ENCODE data around the gene ADPRHL1.

Gene ADPRHL1

DNA sequence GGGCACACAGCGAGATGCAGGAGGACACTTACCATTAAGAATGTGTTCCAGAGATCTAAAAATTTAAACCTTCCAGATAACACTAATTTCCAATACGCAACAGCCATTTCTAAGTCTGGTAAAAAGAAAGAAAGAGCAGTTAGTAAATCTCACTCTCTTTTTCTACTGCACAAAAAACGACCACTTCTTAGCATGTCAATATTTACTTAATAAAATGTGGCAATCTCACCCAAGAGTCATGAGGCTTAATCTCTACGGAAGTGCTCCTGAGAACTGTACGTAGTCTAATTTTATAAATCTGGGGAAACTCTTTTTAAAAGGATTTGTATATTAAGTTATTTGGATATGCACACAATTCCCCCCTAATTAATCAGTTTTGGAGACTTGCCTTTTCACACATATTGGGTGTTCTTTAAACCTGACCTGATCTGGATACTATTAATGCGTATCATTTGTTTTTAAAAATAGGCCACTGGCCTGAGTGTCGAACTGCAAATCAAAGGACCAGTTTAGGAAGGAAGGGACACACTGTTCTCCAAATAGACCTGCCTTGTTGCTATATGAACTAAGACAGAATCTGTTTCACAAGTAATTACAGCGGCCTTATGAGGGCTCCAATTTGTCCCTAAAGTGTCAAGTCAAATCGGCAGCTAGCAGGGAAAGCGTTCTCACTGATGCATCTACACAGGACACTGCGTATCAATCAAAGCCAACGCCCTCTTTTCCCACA, 7.9 kb upstream of the ADPRHL1 start:
- no peak for DNase-seq (ENCODE audit: low spot score)
- no peak overlapping the region for H3K27ac ChIP-seq
- H3K4me3 ChIP-seq = no peak overlapping the region
- TF ChIP-seq, protein P1, sequence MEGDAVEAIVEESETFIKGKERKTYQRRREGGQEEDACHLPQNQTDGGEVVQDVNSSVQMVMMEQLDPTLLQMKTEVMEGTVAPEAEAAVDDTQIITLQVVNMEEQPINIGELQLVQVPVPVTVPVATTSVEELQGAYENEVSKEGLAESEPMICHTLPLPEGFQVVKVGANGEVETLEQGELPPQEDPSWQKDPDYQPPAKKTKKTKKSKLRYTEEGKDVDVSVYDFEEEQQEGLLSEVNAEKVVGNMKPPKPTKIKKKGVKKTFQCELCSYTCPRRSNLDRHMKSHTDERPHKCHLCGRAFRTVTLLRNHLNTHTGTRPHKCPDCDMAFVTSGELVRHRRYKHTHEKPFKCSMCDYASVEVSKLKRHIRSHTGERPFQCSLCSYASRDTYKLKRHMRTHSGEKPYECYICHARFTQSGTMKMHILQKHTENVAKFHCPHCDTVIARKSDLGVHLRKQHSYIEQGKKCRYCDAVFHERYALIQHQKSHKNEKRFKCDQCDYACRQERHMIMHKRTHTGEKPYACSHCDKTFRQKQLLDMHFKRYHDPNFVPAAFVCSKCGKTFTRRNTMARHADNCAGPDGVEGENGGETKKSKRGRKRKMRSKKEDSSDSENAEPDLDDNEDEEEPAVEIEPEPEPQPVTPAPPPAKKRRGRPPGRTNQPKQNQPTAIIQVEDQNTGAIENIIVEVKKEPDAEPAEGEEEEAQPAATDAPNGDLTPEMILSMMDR (IDR thresholded peaks at IDR 0.05) = no peak

DNA sequence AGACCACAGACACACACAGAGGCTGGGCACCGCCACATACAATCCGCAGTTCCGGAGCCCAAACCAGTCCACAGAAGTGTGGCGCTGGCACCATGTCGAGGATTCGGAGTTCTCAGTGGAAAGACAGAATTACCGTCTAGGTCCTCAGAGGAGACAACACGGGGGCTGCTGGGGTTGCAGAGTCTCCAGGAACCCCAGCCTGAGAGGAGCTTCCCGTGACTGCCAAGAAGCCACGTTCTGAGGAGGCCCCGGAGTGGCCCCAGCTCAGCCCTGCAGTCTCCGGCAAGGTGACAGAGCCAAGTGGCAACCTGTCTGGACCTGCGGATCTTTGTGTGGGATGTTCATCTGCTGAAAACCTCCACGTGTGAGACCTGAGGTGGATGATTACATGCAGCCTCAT, 7.3 kb upstream of the ADPRHL1 start:
- Histone ChIP-seq H3K27ac (no peak overlapping the region), H3K4me3 (no peak overlapping the region)
- TF ChIP-seq, protein P1 (IDR thresholded peaks at IDR 0.05) = no peak
- DNase-seq (ENCODE audit: low spot score) = no peak

DNA sequence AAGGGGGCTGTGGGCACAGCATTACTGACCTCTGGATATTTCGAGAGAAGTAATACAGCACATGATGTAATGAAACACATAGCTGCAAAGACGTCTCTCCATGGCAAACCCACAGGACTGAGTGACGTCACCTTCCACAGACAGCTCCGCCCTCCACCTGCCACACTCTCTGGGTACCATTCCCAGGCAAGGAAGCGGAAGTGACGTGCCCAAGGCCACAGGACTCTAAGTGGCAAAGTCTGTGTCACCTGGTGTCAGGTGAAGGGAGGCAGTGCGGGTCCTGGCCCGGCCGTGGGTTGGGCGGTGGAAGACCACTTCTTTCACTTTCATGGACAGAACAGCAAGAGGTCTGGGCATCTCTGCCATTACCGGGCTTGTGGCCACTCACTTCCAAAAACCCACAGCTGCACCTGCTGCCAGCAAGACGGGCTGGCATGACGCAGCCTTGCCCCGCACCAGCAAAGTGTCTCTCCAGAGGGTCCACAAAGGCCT, 6.8 kb upstream of the ADPRHL1 start:
- Histone ChIP-seq H3K4me3 (no peak overlapping the region), H3K27ac (no peak overlapping the region)
- DNase-seq (ENCODE audit: low spot score) = no peak
- TF ChIP-seq, protein P1 (IDR thresholded peaks at IDR 0.05) = no peak

DNA sequence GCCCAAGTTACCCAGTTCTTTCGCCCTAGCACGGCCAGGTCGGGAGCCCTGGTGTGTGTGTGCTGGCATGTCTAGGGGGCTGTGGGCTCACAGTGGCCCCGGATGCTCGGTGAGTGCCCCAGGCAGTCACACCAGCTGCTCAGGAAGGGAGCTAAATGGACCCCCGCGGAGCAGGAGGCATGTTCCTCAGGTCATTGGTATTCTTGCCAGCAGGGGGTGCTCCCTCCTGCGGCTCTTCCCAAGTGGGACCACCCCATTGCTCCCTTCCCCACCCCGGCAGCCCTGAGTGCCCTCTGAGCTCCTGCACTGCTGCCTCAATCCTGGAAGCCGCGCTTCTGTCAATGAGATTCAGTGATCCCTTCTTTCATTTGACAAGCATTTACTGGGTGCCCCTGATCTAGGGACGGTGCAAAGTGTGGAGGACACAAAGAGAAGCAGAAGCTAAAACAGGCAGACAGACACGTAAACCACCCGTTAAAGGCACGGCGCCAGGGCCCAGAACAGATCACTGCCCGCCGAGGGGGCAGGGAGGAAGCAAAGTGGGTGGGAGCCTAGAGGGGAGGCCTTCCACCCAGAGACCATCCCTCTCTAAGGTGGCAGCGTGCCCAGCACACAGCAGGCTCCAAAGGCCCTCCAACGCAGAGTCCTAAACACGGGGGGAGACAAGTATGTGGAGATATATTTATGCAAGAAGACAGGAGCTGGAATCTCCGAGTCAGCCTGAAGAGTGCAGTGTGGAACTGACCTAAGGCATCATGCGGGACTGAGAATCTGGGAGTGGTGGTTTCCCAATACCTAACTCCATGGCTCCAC, 5.2 kb upstream of the ADPRHL1 start:
- H3K27ac ChIP-seq = no peak overlapping the region
- no peak overlapping the region for H3K4me3 ChIP-seq
- TF ChIP-seq, protein P1 (IDR thresholded peaks at IDR 0.05) = no peak
- DNase-seq (ENCODE audit: low spot score) = no peak

DNA sequence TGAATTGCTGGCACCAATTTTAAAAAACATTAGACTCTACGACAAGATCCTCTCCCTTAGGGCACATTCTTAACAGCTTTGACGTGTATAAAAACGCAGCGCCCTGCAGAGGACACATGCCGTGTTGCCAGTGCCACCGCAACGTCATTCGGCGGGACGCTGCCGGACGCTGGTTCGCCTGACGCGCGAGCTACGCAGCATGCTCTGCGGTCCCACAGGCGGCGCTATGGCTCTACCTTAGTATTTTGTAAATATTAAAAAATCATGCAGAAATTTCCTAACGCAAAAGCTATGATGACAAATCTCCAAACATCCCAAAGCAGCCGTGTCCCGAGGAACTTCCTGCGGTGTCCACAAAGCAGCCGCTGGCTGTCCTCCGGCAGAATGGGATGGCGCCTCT, 4.2 kb upstream of the ADPRHL1 start:
- no peak overlapping the region for H3K4me3 ChIP-seq
- TF ChIP-seq, protein P1 (IDR thresholded peaks at IDR 0.05) = no peak
- H3K27ac ChIP-seq = no peak overlapping the region
- no peak for DNase-seq (ENCODE audit: low spot score)

DNA sequence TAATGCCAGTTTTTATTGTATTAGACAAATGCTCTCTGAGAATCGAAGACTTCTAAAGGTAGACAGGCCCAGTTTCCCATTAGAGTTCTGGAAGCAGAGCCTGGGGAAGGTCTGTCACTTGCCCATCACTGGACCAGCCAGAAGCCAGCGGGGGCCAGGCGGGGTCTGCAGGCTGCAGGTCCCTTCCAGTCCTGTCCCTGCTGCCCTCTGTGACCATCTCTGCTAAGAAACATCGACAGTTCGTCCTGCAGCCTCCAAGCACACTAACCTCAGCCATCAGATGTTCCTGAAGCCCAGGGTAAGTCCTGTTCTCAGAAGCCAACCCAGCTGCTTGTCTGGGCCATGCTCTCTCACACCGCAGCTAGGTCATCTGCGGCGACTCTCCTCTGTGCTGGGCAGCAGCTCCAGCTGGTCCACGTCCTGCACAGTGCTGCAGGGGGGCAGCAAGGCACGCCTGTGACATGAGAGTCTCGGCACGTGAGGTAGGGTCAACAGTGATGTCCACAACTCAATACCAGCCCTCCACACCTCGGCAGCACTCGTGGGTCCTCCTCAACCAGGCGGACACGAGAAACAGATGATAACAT, 2.9 kb upstream of the ADPRHL1 start:
- TF ChIP-seq, protein P1 (IDR thresholded peaks at IDR 0.05) = no peak
- no peak overlapping the region for H3K4me3 ChIP-seq
- no peak overlapping the region for H3K27ac ChIP-seq
- DNase-seq (ENCODE audit: low spot score) = no peak
